Keratinocyte (primary cell): Measurements from ENCODE around the gene ELF2. TPM values are rescaled to one million over a fixed set of nuclear protein-coding genes. Genes with fewer than 3 reads are reported as not detected.

Source experiments
- DNase-seq: peaks from one replicate; pipeline ENCODE4 v3.0.0-alpha.2; 2011; ENCODE audit warnings: low read depth, missing footprints, low spot score
- FAIRE-seq: peaks from 2 replicates; lab custom pipeline; 2011; peaks lifted over from hg19 to GRCh38; lab: Jason Lieb, UNC
- H2AFZ ChIP-seq: 2 replicates; pipeline ENCODE4 v1.6.0; 2012; ENCODE audit warnings: low read length, control low read depth, inconsistent platforms; ENCODE audit not compliant: control insufficient read depth
- H3K27ac ChIP-seq: 2 replicates; pipeline ENCODE4 v1.5.1; 2011; ENCODE audit warnings: low read length; ENCODE audit not compliant: control insufficient read depth, insufficient read depth
- H3K27me3 ChIP-seq: 3 replicates; pipeline ENCODE4 v1.6.0; 2011; ENCODE audit warnings: low read length; ENCODE audit not compliant: control insufficient read depth, insufficient read depth; ENCODE audit errors: extremely low read depth
- H3K36me3 ChIP-seq, 2 experiments: 2 replicates in 1 of 2; 3 replicates in 1 of 2; pipeline ENCODE4 v1.5.1; 2011; ENCODE audit warnings: low read length in 2 of 2, mild to moderate bottlenecking in 1 of 2; ENCODE audit not compliant: control insufficient read depth in 2 of 2, insufficient read depth in 2 of 2; ENCODE audit errors: extremely low read depth in 1 of 2
- H3K4me1 ChIP-seq: 3 replicates; pipeline ENCODE4 v1.5.1; 2011; ENCODE audit warnings: low read length; ENCODE audit not compliant: control insufficient read depth, insufficient read depth; ENCODE audit errors: extremely low read depth
- H3K4me2 ChIP-seq: 3 replicates; pipeline ENCODE4 v1.6.0; 2011; ENCODE audit warnings: low read depth, low read length; ENCODE audit not compliant: control insufficient read depth, insufficient read depth; ENCODE audit errors: extremely low read depth
- H3K4me3 ChIP-seq, 3 experiments: fragments of 200-600 bp in 1 of 3; sonication (generic) in 1 of 3; 2 replicates in 2 of 3; 3 replicates in 1 of 3; pipeline ENCODE4 v1.5.1; 2011 to 2016; ENCODE audit warnings: low read length in 3 of 3, mild to moderate bottlenecking in 3 of 3, control low read depth in 2 of 3, inconsistent platforms in 1 of 3, low read depth in 1 of 3, mixed read lengths in 1 of 3, mixed run types in 1 of 3, moderate library complexity in 1 of 3; ENCODE audit not compliant: control insufficient read depth in 2 of 3, insufficient read depth in 2 of 3; ENCODE audit errors: extremely low read depth in 1 of 3
- H3K79me2 ChIP-seq: 2 replicates; pipeline ENCODE4 v1.6.0; 2012; ENCODE audit warnings: low read length; ENCODE audit not compliant: control insufficient read depth, insufficient read depth
- H3K9ac ChIP-seq: 3 replicates; pipeline ENCODE4 v1.6.0; 2011; ENCODE audit warnings: low read length; ENCODE audit not compliant: control insufficient read depth, insufficient read depth; ENCODE audit errors: extremely low read depth
- H3K9me1 ChIP-seq: 3 replicates; pipeline ENCODE4 v1.6.0; 2011; ENCODE audit warnings: low read length; ENCODE audit not compliant: control insufficient read depth, insufficient read depth; ENCODE audit errors: extremely low read depth
- H3K9me3 ChIP-seq: 2 replicates; pipeline ENCODE4 v1.5.1; 2012; ENCODE audit warnings: low read depth, low read length; ENCODE audit not compliant: control insufficient read depth
- H4K20me1 ChIP-seq: 3 replicates; pipeline ENCODE4 v1.6.0; 2011; ENCODE audit warnings: low read length; ENCODE audit not compliant: control insufficient read depth, insufficient read depth; ENCODE audit errors: extremely low read depth
- CTCF ChIP-seq, 3 experiments: IDR thresholded peaks in 1 of 3; conservative IDR thresholded peaks in 1 of 3; optimal IDR thresholded peaks in 1 of 3; 2 replicates in 2 of 3; 3 replicates in 1 of 3; pipeline versions ENCODE3 to v1.5.1; 2011; ENCODE audit warnings: low read length in 3 of 3, mild to moderate bottlenecking in 3 of 3, moderate library complexity in 2 of 3, control low read depth in 1 of 3, inconsistent platforms in 1 of 3; ENCODE audit not compliant: insufficient read depth in 2 of 3; ENCODE audit errors: extremely low read depth in 1 of 3
- EZH2 ChIP-seq: IDR thresholded peaks from one replicate; pipeline ENCODE4 v1.6.1; 2012; ENCODE audit warnings: inconsistent platforms, mild to moderate bottlenecking, low read length, moderate library complexity
- dilution Hi-C: fragments of 300-500 bp; cut with MboI; formaldehyde crosslinking; loops from one replicate; pipeline ENCODE4 v1.7.0; 2020; ENCODE audit warnings: low sequenced_read_pairs; ENCODE audit not compliant: extremely low pct_ligation_motif_present
- polyA plus RNA-seq, 5 experiments: library from polyadenylated mRNA; depleted of rRNA in 3 of 5; stranded (reverse) in 3 of 5; stranded (forward) in 1 of 5; unstranded in 1 of 5; fragments of >200 nt; gene quantifications; 1 replicate in 1 of 5; 2 replicates in 3 of 5; 3 replicates in 1 of 5; pipeline versions ENCODE4 v1.2.1 to v1.2.3, GENCODE V29; 2011 to 2012; ENCODE audit warnings: missing spikeins in 2 of 5, low read depth in 1 of 5, low replicate concordance in 1 of 5

Gene ELF2
- polyA plus RNA-seq, 1 donor (not counting 4 experiments of a cell fraction or from before 2014, with no cell fraction given) = 19.6 TPM

DNA sequence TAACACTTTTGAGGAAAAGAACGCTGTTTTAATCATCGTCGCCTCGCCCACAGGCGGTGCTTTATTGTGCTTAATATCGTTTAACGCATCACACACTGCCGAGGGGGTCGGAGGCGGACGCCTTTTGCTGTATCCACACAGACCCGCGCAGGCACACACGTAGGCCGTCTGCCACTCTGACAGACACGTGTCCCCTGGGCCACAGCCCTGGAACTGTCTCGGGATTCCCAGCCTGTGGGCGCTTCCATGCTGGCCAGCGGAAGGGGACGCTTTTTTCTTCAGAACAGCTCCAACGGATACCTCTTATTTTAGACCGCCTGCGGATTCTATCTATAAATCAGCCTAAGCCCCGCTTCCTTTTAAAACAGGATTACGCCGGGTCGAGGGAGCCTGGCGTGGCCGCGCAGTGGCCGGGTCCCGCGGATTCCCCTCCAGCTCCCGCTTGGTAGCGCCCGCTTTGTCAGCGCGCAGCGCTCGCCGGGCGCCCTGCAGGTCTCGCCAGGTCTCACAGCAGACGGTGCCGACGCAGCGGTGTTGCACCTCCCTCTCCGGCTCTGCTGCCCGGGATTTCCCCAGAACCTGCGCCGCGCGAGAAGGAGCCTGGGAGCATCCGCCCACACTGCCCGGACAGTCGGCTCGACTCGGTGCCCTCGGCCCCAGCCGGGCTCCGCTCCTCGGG lies 161.6 kb downstream of the ELF2 start, which contains the start of gene NOCT:
TSS of gene NOCT (plus strand) at position 513 of the 679 bp plus-strand sequence. CDS start 201 bp downstream, outside the sequence.
- Histone ChIP-seq H4K20me1 (peaks cover 8% of the 10 kb centered on the region), H3K9me1 (peaks cover 5% of the 10 kb centered on the region), H3K9me3 (no peaks in the 10 kb centered on the region), H3K27ac (peak within 1 kb of the TSS; percentile 99), H3K36me3 (peaks cover 1 to 5% of the 10 kb centered on the region in 2 experiments), H3K4me1 (peaks cover 37% of the 10 kb centered on the region), H3K4me3 (peak within 1 kb of the TSS; percentile 58 to 96 (median 94)), H3K79me2 (peaks cover 47% of the 10 kb centered on the region), H2AFZ (peak within 1 kb of the TSS; percentile 67), H3K4me2 (peak within 1 kb of the TSS; percentile 96), H3K9ac (peak within 1 kb of the TSS; percentile 97), H3K27me3 (no peaks in the 10 kb centered on the region)
- FAIRE-seq = peak; percentile 46
- no peak for DNase-seq
- no peak for TF ChIP-seq EZH2
- peak in 1 of 3 experiments; percentile 11 for TF ChIP-seq CTCF (optimal IDR thresholded peaks at IDR 0.05 in 1 of 3, IDR thresholded peaks at IDR 0.05 in 1 of 3, conservative IDR thresholded peaks at IDR 0.05 in 1 of 3; ENCODE audit: extremely low read depth in 1 of 3, insufficient read depth in 2 of 3, low read length in 3 of 3)
- dilution Hi-C loops = no loop called here

DNA sequence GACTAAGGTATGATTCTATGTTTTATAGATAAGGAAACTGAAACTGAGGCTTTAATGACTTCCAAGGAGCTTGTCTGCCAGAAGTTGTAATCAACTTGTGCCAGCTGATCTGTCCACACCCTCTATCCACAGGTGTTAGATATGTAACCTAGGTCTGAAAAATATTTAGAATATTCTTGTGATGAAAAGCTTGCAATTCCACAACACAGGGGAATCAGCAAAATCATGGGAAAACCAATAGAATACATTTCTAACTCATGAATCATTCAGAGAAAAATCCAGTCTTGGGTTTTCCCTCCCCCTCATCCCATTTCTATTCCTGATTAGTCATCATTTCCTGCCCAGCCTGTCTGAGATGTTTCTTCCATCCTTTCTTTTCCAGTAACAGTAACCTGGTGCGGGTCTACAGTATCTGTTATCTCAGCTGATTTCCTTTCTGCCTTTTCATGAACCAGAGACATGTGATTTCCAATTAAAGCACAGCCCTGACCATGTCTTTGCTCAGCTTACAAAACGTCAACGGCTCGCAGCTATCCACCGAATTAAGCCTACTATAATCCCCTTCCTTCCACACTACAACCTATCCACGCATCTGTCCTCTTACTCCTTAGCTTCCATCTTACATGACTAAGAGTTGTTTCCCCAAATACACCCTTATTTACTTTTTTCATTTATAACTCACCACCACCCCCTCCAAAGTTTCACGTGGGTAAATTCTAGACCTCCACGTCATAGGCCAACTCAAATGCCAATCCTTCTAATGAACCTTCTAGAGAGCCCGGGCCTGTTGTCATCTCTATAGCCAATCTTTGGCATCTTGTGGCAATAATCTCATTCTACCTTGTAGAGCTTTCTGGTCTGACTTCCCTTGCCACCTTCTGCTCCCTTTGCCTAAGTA lies 162.4 kb downstream of the ELF2 start:
- H3K9me1 ChIP-seq = peaks cover 5% of the 10 kb centered on the region
- dilution Hi-C loops = no loop called here
- peak overlapping the region; percentile 58 to 96 (median 94) for H3K4me3 ChIP-seq
- H3K36me3 ChIP-seq = peaks cover 0 to under 1% of the 10 kb centered on the region in 2 experiments
- H3K27ac ChIP-seq = peak overlapping the region; percentile 99
- peak overlapping the region; percentile 67 for H2AFZ ChIP-seq
- TF ChIP-seq EZH2 = no peak
- TF ChIP-seq CTCF (optimal IDR thresholded peaks at IDR 0.05 in 1 of 3, IDR thresholded peaks at IDR 0.05 in 1 of 3, conservative IDR thresholded peaks at IDR 0.05 in 1 of 3; ENCODE audit: extremely low read depth in 1 of 3, insufficient read depth in 2 of 3, low read length in 3 of 3) = no peak
- H3K4me1 ChIP-seq = peaks cover 36% of the 10 kb centered on the region
- peak overlapping the region; percentile 97 for H3K9ac ChIP-seq
- H3K9me3 ChIP-seq = no peaks in the 10 kb centered on the region
- peaks cover 40% of the 10 kb centered on the region for H3K79me2 ChIP-seq
- H4K20me1 ChIP-seq = peaks cover 8% of the 10 kb centered on the region
- no peaks in the 10 kb centered on the region for H3K27me3 ChIP-seq
- peak; percentile 90 for DNase-seq
- peak overlapping the region; percentile 96 for H3K4me2 ChIP-seq
- FAIRE-seq = peak; percentile 65
